ENCODE results near the gene DAB2.

The DAB2 gene

DNA sequence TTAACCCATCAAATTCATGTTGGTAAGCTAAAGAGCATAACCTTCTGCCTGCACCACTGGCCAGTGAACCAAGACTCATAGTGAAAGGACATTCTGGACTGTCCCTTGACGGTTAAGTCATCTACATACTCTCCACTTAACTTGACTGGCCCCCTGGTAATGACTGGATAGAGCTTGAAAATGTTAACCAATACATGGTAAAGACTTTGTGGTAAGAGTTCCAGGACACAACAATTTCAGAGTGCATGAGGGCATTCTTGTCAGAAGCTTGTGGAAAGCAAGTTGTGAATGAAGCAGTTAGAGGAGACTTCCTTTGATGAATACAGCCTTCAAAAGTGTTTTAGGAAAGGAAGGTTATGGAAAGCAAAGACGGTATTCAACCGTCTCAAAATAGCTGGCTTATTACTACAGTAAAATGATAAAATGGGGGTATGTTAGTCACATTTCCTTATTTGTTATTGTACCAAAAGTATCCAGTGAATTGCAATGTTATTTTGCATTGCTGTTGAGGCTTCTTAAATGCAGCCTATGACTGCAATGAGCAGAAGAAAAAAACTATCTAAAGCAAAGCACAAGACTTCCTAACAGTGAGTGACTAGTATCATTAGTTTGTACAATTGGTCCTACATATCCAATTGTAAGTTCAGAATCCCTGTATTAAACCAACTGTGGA lies 47.2 kb upstream of the DAB2 start:
- CTCF ChIA-PET, result interaction anchor here (1.0 to 1.1 kb wide), 2 partner anchors 75 to 96 kb away, joined by 3 read pairs; no protein-coding TSS in a partner anchor
- H3K4me3 ChIP-seq (ENCODE audit: low read depth, low read length), result no peak overlapping the region
- no peaks in the 10 kb centered on the region for H3K9me3 ChIP-seq (ENCODE audit: control insufficient read depth, insufficient read depth, low read depth, low read length)
- no peaks in the 10 kb centered on the region for H3K4me1 ChIP-seq (ENCODE audit: control insufficient read depth, insufficient read depth, low read length)
- TF ChIP-seq ZNF19 (tag by site-specific recombination; IDR thresholded peaks at IDR 0.05; ENCODE audit: low read depth) (no peak), ZNF175 (tag by site-specific recombination; IDR thresholded peaks at IDR 0.05) (no peak), ZSCAN16 (tag by site-specific recombination; IDR thresholded peaks at IDR 0.05) (no peak), ZSCAN23 (tag by site-specific recombination; IDR thresholded peaks at IDR 0.05) (no peak)
- TF ChIP-seq, protein P1, sequence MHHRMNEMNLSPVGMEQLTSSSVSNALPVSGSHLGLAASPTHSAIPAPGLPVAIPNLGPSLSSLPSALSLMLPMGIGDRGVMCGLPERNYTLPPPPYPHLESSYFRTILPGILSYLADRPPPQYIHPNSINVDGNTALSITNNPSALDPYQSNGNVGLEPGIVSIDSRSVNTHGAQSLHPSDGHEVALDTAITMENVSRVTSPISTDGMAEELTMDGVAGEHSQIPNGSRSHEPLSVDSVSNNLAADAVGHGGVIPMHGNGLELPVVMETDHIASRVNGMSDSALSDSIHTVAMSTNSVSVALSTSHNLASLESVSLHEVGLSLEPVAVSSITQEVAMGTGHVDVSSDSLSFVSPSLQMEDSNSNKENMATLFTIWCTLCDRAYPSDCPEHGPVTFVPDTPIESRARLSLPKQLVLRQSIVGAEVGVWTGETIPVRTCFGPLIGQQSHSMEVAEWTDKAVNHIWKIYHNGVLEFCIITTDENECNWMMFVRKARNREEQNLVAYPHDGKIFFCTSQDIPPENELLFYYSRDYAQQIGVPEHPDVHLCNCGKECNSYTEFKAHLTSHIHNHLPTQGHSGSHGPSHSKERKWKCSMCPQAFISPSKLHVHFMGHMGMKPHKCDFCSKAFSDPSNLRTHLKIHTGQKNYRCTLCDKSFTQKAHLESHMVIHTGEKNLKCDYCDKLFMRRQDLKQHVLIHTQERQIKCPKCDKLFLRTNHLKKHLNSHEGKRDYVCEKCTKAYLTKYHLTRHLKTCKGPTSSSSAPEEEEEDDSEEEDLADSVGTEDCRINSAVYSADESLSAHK (tag by site-specific recombination; IDR thresholded peaks at IDR 0.05), result no peak
- TF ChIP-seq, protein P2, sequence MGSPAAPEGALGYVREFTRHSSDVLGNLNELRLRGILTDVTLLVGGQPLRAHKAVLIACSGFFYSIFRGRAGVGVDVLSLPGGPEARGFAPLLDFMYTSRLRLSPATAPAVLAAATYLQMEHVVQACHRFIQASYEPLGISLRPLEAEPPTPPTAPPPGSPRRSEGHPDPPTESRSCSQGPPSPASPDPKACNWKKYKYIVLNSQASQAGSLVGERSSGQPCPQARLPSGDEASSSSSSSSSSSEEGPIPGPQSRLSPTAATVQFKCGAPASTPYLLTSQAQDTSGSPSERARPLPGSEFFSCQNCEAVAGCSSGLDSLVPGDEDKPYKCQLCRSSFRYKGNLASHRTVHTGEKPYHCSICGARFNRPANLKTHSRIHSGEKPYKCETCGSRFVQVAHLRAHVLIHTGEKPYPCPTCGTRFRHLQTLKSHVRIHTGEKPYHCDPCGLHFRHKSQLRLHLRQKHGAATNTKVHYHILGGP (tag by site-specific recombination; IDR thresholded peaks at IDR 0.05), result no peak
- no peaks in the 10 kb centered on the region for H3K36me3 ChIP-seq (ENCODE audit: control insufficient read depth in 2 of 2, insufficient read depth in 1 of 2, low read length in 2 of 2)
- POLR2A ChIA-PET, result no interaction called here
- H3K27ac ChIP-seq (ENCODE audit: extremely low read depth, low read depth, low read length), result no peak overlapping the region

DNA sequence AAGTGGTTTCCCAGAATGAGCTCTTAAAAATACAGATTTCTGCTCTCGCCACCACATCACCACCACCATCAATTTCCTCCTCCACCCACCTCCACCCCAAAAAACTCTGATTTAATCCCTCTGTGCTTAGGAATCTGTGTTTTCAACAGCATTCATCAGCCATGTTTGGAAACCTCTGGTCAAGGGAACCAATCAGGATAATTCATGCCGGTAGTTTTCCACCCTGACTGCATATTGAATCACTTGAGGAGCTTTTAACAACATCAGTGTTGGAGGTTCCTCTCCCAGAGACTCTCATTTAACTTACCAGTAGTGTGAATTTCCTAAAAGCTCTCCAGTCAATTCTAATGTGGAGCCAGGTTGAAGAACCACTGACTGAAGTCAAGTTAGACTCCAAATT lies 46.0 kb upstream of the DAB2 start:
- Histone ChIP-seq H3K9me3 (ENCODE audit: control insufficient read depth, insufficient read depth, low read depth, low read length) (no peaks in the 10 kb centered on the region), H3K4me3 (ENCODE audit: low read depth, low read length) (no peak overlapping the region), H3K27ac (ENCODE audit: extremely low read depth, low read depth, low read length) (no peak overlapping the region), H3K36me3 (ENCODE audit: control insufficient read depth in 2 of 2, insufficient read depth in 1 of 2, low read length in 2 of 2) (no peaks in the 10 kb centered on the region), H3K4me1 (ENCODE audit: control insufficient read depth, insufficient read depth, low read length) (no peaks in the 10 kb centered on the region)
- POLR2A ChIA-PET, result no interaction called here
- CTCF ChIA-PET, result interaction anchor here (0.6 kb wide), 1 partner anchor 793 kb away, joined by 3 read pairs; no protein-coding TSS in a partner anchor
- TF ChIP-seq ZNF843 (tag by site-specific recombination; IDR thresholded peaks at IDR 0.05), result no peak

DNA sequence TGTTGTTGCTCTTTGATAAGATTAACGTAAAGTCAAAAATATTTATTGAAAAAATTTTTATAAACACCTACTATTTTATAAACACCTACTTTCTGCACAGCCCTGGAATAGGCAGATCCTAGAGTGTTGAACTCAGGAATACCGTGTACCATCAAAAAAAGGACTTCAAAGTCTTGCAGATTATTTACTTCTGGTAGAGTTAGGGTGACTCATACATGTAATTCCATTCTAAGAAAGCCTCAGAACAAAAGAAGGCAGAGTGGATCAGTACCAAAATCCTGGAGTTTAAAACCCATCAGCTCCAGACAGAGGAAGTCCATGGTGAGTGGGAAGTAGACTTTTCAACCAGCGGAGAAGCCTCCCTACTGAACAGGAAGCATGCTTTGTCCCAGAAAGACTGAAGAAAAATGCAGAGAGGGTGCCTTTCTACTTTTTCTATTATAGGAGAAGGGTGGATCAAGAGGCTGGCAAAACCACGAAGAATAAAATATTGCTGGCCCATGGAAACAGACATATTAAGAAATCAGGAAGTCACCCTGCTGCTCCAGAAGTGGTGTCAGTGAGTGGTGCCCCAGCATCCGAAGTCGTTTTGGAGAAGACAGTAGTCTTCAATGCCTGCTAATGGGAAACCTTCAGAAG lies 45.1 kb upstream of the DAB2 start:
- Histone ChIP-seq H3K4me3 (ENCODE audit: low read depth, low read length) (no peak overlapping the region), H3K9me3 (ENCODE audit: control insufficient read depth, insufficient read depth, low read depth, low read length) (no peaks in the 10 kb centered on the region), H3K27ac (ENCODE audit: extremely low read depth, low read depth, low read length) (no peak overlapping the region), H3K36me3 (ENCODE audit: control insufficient read depth in 2 of 2, insufficient read depth in 1 of 2, low read length in 2 of 2) (no peaks in the 10 kb centered on the region), H3K4me1 (ENCODE audit: control insufficient read depth, insufficient read depth, low read length) (no peaks in the 10 kb centered on the region)
- ChIA-PET POLR2A (no interaction called here), CTCF (no interaction called here)
- no peak for TF ChIP-seq GLIS2 (tag by site-specific recombination; IDR thresholded peaks at IDR 0.05)
- TF ChIP-seq, protein P3, sequence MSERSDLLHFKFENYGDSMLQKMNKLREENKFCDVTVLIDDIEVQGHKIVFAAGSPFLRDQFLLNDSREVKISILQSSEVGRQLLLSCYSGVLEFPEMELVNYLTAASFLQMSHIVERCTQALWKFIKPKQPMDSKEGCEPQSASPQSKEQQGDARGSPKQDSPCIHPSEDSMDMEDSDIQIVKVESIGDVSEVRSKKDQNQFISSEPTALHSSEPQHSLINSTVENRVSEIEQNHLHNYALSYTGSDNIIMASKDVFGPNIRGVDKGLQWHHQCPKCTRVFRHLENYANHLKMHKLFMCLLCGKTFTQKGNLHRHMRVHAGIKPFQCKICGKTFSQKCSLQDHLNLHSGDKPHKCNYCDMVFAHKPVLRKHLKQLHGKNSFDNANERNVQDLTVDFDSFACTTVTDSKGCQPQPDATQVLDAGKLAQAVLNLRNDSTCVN (tag by site-specific recombination; optimal IDR thresholded peaks at IDR 0.05), result no peak
- no peak for TF ChIP-seq ZNF473 (tag by site-specific recombination; IDR thresholded peaks at IDR 0.05)
- TF ChIP-seq, protein P4, sequence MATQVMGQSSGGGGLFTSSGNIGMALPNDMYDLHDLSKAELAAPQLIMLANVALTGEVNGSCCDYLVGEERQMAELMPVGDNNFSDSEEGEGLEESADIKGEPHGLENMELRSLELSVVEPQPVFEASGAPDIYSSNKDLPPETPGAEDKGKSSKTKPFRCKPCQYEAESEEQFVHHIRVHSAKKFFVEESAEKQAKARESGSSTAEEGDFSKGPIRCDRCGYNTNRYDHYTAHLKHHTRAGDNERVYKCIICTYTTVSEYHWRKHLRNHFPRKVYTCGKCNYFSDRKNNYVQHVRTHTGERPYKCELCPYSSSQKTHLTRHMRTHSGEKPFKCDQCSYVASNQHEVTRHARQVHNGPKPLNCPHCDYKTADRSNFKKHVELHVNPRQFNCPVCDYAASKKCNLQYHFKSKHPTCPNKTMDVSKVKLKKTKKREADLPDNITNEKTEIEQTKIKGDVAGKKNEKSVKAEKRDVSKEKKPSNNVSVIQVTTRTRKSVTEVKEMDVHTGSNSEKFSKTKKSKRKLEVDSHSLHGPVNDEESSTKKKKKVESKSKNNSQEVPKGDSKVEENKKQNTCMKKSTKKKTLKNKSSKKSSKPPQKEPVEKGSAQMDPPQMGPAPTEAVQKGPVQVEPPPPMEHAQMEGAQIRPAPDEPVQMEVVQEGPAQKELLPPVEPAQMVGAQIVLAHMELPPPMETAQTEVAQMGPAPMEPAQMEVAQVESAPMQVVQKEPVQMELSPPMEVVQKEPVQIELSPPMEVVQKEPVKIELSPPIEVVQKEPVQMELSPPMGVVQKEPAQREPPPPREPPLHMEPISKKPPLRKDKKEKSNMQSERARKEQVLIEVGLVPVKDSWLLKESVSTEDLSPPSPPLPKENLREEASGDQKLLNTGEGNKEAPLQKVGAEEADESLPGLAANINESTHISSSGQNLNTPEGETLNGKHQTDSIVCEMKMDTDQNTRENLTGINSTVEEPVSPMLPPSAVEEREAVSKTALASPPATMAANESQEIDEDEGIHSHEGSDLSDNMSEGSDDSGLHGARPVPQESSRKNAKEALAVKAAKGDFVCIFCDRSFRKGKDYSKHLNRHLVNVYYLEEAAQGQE (tag by site-specific recombination; IDR thresholded peaks at IDR 0.05), result no peak
- no peak for TF ChIP-seq ZSCAN30 (tag by site-specific recombination; IDR thresholded peaks at IDR 0.05)
- no peak for TF ChIP-seq ZBTB8A (tag by site-specific recombination; IDR thresholded peaks at IDR 0.05)
- no peak for TF ChIP-seq ZNF157 (tag by site-specific recombination; IDR thresholded peaks at IDR 0.05)
- TF ChIP-seq ZNF560 (tag by site-specific recombination; IDR thresholded peaks at IDR 0.05; ENCODE audit: borderline replicate concordance), result no peak
- TF ChIP-seq ZEB2 (tag by site-specific recombination; IDR thresholded peaks at IDR 0.05), result no peak
- no peak for TF ChIP-seq ZNF624 (tag by site-specific recombination; IDR thresholded peaks at IDR 0.05)
- TF ChIP-seq PRDM1 (tag by site-specific recombination; IDR thresholded peaks at IDR 0.05), result no peak
- TF ChIP-seq, protein P2 (tag by site-specific recombination; IDR thresholded peaks at IDR 0.05), result no peak
- no peak for TF ChIP-seq ZIC2 (tag by site-specific recombination; IDR thresholded peaks at IDR 0.05)
- no peak for TF ChIP-seq ZNF621 (tag by site-specific recombination; IDR thresholded peaks at IDR 0.05)
- TF ChIP-seq ZBTB1 (tag by site-specific recombination; IDR thresholded peaks at IDR 0.05), result no peak

Data from HEK293 (cell line).